ENCODE results near the gene SHLD1.
"Not testable (repeated sequence)": the region's sequence is repeated elsewhere in the genome, so short reads cannot be mapped to it uniquely, and the experiment has no call there.

The SHLD1 gene

DNA sequence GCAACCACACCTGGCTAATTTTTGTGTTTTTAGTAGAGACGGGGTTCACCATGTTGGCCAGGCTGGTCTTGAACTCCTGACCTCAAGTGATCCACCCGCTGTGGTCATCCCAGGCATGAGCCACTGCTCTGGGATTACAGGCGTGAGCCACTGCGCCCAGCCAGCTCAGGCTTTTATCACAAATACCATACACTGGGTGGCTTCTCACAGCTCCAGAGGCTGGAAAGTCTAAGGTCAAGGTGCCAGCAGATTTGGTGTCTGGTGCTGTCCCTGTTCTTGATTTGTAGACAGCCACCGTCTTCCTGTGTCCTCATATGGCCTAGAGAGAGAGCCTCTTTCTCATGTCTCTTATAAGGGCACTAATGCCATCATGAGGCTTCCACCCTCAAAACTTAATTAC is 25.9 kb downstream of the SHLD1 start:
- TF ChIP-seq, protein P1, sequence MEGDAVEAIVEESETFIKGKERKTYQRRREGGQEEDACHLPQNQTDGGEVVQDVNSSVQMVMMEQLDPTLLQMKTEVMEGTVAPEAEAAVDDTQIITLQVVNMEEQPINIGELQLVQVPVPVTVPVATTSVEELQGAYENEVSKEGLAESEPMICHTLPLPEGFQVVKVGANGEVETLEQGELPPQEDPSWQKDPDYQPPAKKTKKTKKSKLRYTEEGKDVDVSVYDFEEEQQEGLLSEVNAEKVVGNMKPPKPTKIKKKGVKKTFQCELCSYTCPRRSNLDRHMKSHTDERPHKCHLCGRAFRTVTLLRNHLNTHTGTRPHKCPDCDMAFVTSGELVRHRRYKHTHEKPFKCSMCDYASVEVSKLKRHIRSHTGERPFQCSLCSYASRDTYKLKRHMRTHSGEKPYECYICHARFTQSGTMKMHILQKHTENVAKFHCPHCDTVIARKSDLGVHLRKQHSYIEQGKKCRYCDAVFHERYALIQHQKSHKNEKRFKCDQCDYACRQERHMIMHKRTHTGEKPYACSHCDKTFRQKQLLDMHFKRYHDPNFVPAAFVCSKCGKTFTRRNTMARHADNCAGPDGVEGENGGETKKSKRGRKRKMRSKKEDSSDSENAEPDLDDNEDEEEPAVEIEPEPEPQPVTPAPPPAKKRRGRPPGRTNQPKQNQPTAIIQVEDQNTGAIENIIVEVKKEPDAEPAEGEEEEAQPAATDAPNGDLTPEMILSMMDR (IDR thresholded peaks at IDR 0.05; ENCODE audit: insufficient read depth, low read length, missing control alignments): no peak
- ChIA-PET POLR2A (no interaction called here), CTCF (interaction anchor here (1.0 to 1.4 kb wide), 2 partner anchors 12 to 247 kb away, joined by 4 to 6 read pairs; no protein-coding TSS in a partner anchor)
- DNase-seq (ENCODE audit: low read depth, low spot score): no peak
- no peak overlapping the region for H3K4me3 ChIP-seq (ENCODE audit: low read depth, low read length)

DNA sequence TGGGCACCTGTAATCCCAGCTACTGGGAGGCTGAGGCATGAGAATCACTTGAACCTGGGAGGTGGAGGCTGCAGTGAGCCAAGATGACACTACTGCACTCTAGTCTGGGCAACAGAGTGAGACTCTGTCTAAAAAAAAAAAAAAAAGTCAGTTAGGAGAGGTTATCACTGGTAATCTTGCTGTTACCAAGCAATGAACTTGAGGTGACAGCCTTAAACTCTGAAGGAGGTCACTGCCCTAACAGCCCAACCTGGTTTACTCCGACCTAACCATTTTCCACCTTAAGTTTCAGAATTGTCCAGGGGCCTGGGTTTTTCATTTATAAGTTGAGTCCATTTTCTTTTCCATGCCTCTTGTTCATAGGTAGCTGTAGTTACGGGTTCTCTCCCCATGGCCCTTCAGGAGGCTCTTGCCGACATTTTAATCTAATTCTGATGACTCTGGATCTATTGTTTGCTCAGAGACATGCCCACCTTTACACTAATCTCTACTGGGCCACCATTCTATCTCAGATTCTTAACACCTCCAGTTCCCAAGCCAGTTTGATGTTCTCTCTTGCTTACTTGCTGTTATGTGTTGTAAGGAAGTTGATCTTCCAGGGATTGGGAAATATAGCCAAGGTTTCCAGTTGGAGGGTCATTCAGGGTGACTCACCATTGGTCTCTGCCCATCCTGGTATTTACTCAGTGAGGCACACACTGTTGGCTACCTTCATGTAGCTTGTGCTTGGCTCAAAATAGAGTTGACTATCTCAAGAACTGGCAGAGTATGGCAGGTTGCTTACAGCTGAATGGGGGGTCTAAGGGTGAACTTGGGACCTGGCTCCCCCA is 29.1 kb downstream of the SHLD1 start:
- no peak overlapping the region for H3K4me3 ChIP-seq (ENCODE audit: low read depth, low read length)
- TF ChIP-seq, protein P1 (IDR thresholded peaks at IDR 0.05; ENCODE audit: insufficient read depth, low read length, missing control alignments): no peak
- no peak for DNase-seq (ENCODE audit: low read depth, low spot score)
- POLR2A ChIA-PET: no interaction called here
- CTCF ChIA-PET: interaction anchor here (1.1 to 2.0 kb wide), 2 partner anchors 9 to 250 kb away, joined by 7 to 10 read pairs; no protein-coding TSS in a partner anchor

DNA sequence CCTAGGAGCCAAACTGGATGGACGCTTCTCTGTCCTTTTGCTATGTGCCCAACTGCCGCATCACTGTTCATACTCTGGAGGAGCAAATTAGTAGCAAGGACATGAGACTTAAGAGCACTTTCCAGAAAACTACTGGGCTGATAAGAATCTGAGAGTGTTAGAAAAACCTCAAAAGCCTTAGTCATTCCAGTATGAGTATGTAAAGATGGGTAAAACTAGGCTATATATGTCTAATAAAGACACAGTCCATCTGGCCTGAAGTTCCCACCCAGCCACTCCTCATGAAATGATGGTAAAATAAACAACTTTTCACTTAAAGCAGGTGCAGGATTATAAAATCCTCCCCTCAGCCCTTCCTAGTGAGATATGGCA is 30.6 kb downstream of the SHLD1 start:
- ChIA-PET POLR2A (no interaction called here), CTCF (no interaction called here)
- no peak overlapping the region for H3K4me3 ChIP-seq (ENCODE audit: low read depth, low read length)
- no peak for DNase-seq (ENCODE audit: low read depth, low spot score)
- TF ChIP-seq, protein P1 (IDR thresholded peaks at IDR 0.05; ENCODE audit: insufficient read depth, low read length, missing control alignments): no peak

DNA sequence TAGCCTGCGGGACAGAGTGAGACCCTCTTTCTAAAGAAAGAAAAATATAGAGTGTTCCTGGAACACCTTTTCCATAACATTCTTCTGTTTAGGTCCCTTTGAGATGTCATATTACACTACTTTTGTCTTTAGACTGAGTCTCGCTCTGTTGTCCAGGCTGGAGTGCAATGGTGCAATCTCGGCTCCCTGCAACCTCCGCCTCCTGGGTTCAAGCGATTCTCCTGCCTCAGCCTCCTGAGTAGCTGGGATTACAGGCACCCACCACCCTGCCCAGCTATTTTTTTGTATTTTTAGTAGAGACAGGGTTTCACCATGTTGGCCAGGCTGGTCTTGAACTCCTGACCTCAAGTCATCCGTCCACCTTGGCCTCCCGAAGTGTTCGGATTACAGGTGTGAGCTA is 31.2 kb downstream of the SHLD1 start:
- CTCF ChIA-PET: interaction anchor here (10.0 kb wide), 1 partner anchor 250 kb away, joined by 229 read pairs; no protein-coding TSS in a partner anchor
- DNase-seq (ENCODE audit: low read depth, low spot score); H3K4me3 ChIP-seq (ENCODE audit: low read depth, low read length); POLR2A ChIA-PET: not testable (repeated sequence)

DNA sequence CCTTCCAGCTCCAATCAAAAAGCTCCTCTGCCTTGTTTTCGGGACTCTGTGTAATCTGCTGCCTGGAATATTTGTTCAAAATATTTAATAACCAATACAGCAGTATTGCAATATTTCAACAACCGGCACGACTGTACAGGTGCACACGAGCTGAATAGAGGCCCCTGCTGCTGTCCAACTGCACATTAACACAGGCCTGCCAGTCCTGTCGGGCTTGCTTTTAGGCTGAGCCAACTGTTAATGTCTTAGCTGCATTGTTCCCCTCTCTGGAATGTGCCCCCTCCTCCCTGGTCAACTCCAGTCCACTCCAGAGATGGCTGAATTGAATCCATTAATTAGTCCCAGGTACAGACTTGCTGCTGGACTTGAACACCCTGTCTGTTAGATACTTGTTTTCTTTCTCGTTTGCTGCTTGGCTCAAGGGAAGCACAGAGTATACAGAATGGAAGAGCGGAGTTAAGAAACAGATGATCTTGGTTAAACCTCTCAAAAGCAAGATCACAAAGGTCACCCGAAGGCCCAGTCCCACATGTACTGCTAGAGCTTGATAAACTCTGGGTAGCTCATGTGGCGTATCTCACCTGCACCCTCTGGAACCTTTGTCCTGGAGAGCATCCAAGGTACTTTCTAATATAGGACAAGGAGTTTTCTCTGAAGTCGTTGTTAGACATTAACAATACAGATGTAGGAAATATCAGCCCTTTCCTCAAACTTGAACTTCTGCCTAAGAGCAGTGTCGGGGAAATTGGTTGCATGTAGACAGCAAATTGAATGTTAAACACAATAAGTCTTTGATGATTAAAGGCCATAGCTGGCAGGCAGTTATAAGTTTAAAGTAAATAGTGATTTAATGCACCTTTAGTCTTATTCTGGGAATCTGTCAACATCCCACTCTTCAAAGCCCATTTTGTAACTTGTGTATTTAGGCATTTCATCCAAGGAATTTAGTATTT is 31.9 kb downstream of the SHLD1 start:
- no peak overlapping the region for H3K4me3 ChIP-seq (ENCODE audit: low read depth, low read length)
- CTCF ChIA-PET: interaction anchor here (1.0 to 10.0 kb wide), 5 partner anchors 169 to 251 kb away, joined by 3 to 229 read pairs (median 5); no protein-coding TSS in a partner anchor
- TF ChIP-seq, protein P1 (IDR thresholded peaks at IDR 0.05; ENCODE audit: insufficient read depth, low read length, missing control alignments): no peak
- no peak for DNase-seq (ENCODE audit: low read depth, low spot score)
- POLR2A ChIA-PET: no interaction called here

DNA sequence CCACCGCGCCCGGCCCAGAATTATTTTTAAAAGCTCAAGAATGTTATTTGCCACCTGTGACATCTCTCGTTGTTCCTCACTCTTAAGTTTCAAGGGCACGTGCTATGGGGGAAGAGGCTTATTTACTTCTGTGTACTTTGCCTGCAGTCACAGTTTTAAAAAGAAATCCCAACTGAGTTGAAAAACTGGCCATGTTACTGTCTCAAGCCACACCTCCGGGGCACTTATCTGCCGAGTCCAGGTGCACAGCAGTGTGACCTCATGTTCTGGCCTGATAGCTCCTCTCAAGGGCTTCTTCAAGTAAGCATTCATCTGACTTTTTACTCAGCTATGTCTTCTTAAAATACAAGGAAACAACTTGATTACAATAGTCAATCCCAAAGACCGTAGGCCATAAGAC is 34.5 kb downstream of the SHLD1 start:
- DNase-seq (ENCODE audit: low read depth, low spot score): no peak
- POLR2A ChIA-PET: interaction anchor here (0.6 kb wide), 1 partner anchor 57 kb away, joined by 3 read pairs; no protein-coding TSS in a partner anchor
- CTCF ChIA-PET: interaction anchor here (0.6 to 10.0 kb wide), 4 partner anchors 216 to 254 kb away, joined by 3 to 229 read pairs (median 6); no protein-coding TSS in a partner anchor
- no peak overlapping the region for H3K4me3 ChIP-seq (ENCODE audit: low read depth, low read length)
- TF ChIP-seq, protein P1 (IDR thresholded peaks at IDR 0.05; ENCODE audit: insufficient read depth, low read length, missing control alignments): no peak

Data from AG04449 (cell line).